PC-3 (cell line): Measurements from ENCODE around the gene ERO1B. TPM values are rescaled to one million over a fixed set of nuclear protein-coding genes. Genes with fewer than 3 reads are reported as not detected.

Experiments used
- ATAC-seq: fragments of 200-7000 bp; cut with Tn5 transposase; 2 replicates; pipeline ENCODE4 v1.9.1; 2020; ENCODE audit warnings: mild to moderate bottlenecking, moderate library complexity
- BruUV-seq: library from RNA; stranded (reverse); fragments of 400-500 nt; replicated peaks from 2 replicates; lab custom pipeline; 2021; lab: Mats Ljungman, UMichigan
- CTCF ChIA-PET: fragments of 300-600 bp; sonication (Branson Sonifier 250); formaldehyde crosslinking; loops from one replicate; lab custom pipeline; 2022; ENCODE audit warnings: antibody characterized with exemption; lab: Charles Lee
- POLR2A ChIA-PET: fragments of 300-600 bp; sonication (Branson Sonifier 250); formaldehyde crosslinking; loops from one replicate; lab custom pipeline; 2022; ENCODE audit warnings: antibody characterized with exemption; ENCODE audit not compliant: unreplicated experiment; lab: Charles Lee
- DNase-seq: peaks from one replicate; pipeline ENCODE4 v3.0.0-alpha.2; 2015
- H2AFZ ChIP-seq: fragments of 300-600 bp; sonication (generic); 2 replicates; pipeline ENCODE4 v1.6.0; 2016; ENCODE audit warnings: antibody characterized with exemption, low read length
- H3F3A ChIP-seq: fragments of 300-600 bp; sonication (generic); one replicate; pipeline ENCODE4 v1.6.0; 2017; ENCODE audit warnings: antibody characterized with exemption, low read length, control low read depth, mild to moderate bottlenecking; ENCODE audit not compliant: unreplicated experiment
- H3K27ac ChIP-seq: fragments of 300-600 bp; sonication (generic); 2 replicates; pipeline ENCODE4 v1.5.1; 2016; ENCODE audit warnings: mild to moderate bottlenecking, low read length
- H3K27me3 ChIP-seq: fragments of 300-600 bp; sonication (generic); 2 replicates; pipeline ENCODE4 v1.6.1; 2016; ENCODE audit warnings: low read length, mixed read lengths
- H3K36me3 ChIP-seq: fragments of 300-600 bp; sonication (generic); 2 replicates; pipeline ENCODE4 v1.6.1; 2016; ENCODE audit warnings: low read depth, mixed run types, low read length, mixed read lengths
- H3K4me1 ChIP-seq: fragments of 300-600 bp; sonication (generic); 2 replicates; pipeline ENCODE4 v1.5.1; 2016; ENCODE audit warnings: low read length; ENCODE audit not compliant: insufficient read depth
- H3K4me2 ChIP-seq: fragments of 300-600 bp; sonication (generic); 2 replicates; pipeline ENCODE4 v1.6.0; 2016; ENCODE audit warnings: low read length
- H3K4me3 ChIP-seq: fragments of 300-600 bp; sonication (generic); 2 replicates; pipeline ENCODE4 v1.5.1; 2016; ENCODE audit warnings: mild to moderate bottlenecking, low read length, mixed read lengths
- H3K79me2 ChIP-seq: fragments of 300-600 bp; sonication (generic); 2 replicates; pipeline ENCODE4 v1.6.1; 2017; ENCODE audit warnings: low read length, mixed read lengths
- H3K9ac ChIP-seq: fragments of 300-600 bp; sonication (generic); 2 replicates; pipeline ENCODE4 v1.6.0; 2016; ENCODE audit warnings: mild to moderate bottlenecking, low read length
- H3K9me2 ChIP-seq: fragments of 300-600 bp; sonication (generic); replicated peaks from 2 replicates; pipeline ENCODE4 v1.6.1; 2016; ENCODE audit warnings: mixed run types, low read length, mixed read lengths
- H3K9me3 ChIP-seq: fragments of 300-600 bp; sonication (generic); 2 replicates; pipeline ENCODE4 v1.6.1; 2016; ENCODE audit warnings: low read length, mixed read lengths
- H4K20me1 ChIP-seq: fragments of 300-600 bp; sonication (generic); 2 replicates; pipeline ENCODE4 v1.6.1; 2016; ENCODE audit warnings: low read length, mixed read lengths
- EZH2 ChIP-seq: fragments of 300-600 bp; sonication (generic); IDR thresholded peaks from one replicate; pipeline ENCODE4 v1.6.1; 2017; ENCODE audit warnings: antibody characterized with exemption, mild to moderate bottlenecking, low read length; ENCODE audit not compliant: unreplicated experiment
- EZH2phosphoT487 ChIP-seq: fragments of 300-600 bp; sonication (generic); IDR thresholded peaks from 2 replicates; pipeline ENCODE4 v1.6.1; 2018; ENCODE audit warnings: mild to moderate bottlenecking, antibody characterized with exemption, low read length, borderline replicate concordance
- intact Hi-C: fragments of 100-400 bp; cut with micrococcal nuclease; formaldehyde crosslinking; loops from 2 replicates; pipeline ENCODE4 v1.9.0; 2023
- total RNA-seq: library from RNA; depleted of rRNA; stranded (reverse); fragments of >200 nt; gene quantifications from 2 replicates; pipeline ENCODE4 v1.2.3, GENCODE V29; 2014
- TF ChIP-seq, protein P1 (sequence below): fragments of 300-600 bp; sonication (generic); conservative IDR thresholded peaks from 2 replicates; pipeline ENCODE4 v1.5.1; 2017; ENCODE audit warnings: antibody characterized with exemption, low read depth, mild to moderate bottlenecking, low read length

The ERO1B gene
- total RNA-seq, 1 experiment from 2014 or later, result 0.95 TPM

DNA sequence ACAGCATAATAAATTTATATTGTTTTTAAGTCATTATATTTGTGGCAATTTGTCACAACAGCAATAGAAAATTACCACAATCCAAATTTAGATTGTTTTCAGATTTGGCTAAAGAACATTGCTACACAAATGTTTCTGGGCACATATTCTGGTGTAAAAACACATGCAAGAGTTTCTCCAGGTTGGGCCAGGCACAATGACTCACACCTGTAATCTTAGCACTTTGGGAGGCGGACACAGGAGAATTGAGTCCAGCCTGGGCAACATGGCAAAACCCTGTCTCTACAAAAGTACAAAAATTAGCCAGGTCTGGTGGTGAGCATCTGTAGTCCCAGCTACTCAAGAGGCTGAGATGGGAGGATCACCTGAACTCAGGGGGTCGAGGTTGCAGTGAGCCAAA lies 8.4 kb downstream of the ERO1B start:
- no TSS peak for BruUV-seq
- H3F3A ChIP-seq, result no peaks in the 10 kb centered on the region
- no peak overlapping the region for H3K4me2 ChIP-seq
- H3K27me3 ChIP-seq, result no peaks in the 10 kb centered on the region
- H2AFZ ChIP-seq, result no peak overlapping the region
- no peaks in the 10 kb centered on the region for H3K4me1 ChIP-seq
- POLR2A ChIA-PET, result no interaction called here
- CTCF ChIA-PET, result no interaction called here
- H3K9me3 ChIP-seq, result no peaks in the 10 kb centered on the region
- H3K4me3 ChIP-seq, result no peak overlapping the region
- ATAC-seq (no peak), DNase-seq (no peak)
- intact Hi-C loops, result no loop called here
- TF ChIP-seq, protein P1, sequence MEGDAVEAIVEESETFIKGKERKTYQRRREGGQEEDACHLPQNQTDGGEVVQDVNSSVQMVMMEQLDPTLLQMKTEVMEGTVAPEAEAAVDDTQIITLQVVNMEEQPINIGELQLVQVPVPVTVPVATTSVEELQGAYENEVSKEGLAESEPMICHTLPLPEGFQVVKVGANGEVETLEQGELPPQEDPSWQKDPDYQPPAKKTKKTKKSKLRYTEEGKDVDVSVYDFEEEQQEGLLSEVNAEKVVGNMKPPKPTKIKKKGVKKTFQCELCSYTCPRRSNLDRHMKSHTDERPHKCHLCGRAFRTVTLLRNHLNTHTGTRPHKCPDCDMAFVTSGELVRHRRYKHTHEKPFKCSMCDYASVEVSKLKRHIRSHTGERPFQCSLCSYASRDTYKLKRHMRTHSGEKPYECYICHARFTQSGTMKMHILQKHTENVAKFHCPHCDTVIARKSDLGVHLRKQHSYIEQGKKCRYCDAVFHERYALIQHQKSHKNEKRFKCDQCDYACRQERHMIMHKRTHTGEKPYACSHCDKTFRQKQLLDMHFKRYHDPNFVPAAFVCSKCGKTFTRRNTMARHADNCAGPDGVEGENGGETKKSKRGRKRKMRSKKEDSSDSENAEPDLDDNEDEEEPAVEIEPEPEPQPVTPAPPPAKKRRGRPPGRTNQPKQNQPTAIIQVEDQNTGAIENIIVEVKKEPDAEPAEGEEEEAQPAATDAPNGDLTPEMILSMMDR, result no peak
- TF ChIP-seq EZH2phosphoT487 (no peak), EZH2 (no peak)
- H3K36me3 ChIP-seq, result no peaks in the 10 kb centered on the region
- no peaks in the 10 kb centered on the region for H3K79me2 ChIP-seq
- no peak overlapping the region for H3K9ac ChIP-seq
- no peaks in the 10 kb centered on the region for H4K20me1 ChIP-seq
- no peak overlapping the region for H3K27ac ChIP-seq
- H3K9me2 ChIP-seq, result no peaks in the 10 kb centered on the region

DNA sequence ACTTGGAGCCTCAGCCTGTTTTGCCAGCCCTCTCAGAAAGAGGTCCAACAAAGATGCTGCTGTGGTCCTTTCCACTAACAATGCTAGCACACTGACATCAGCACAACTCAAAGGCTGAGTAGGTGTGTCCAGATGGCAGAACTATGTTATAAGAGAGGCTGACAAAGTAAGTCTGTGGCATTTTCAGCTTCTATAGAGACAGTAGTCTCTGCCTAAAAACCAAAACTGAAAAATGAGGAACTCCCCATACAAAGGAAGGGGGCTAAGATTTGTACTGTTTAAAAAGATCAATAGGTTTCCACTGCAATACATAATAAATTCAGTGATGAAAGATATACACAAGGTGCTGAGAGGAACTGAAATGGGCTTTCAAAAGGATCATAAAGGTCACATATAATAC lies 12.3 kb downstream of the ERO1B start:
- H3K4me3 ChIP-seq, result no peak overlapping the region
- H2AFZ ChIP-seq, result no peak overlapping the region
- H3K9me3 ChIP-seq, result no peaks in the 10 kb centered on the region
- no peaks in the 10 kb centered on the region for H3F3A ChIP-seq
- H3K4me2 ChIP-seq, result no peak overlapping the region
- H3K9me2 ChIP-seq, result no peaks in the 10 kb centered on the region
- no peak overlapping the region for H3K9ac ChIP-seq
- no peaks in the 10 kb centered on the region for H4K20me1 ChIP-seq
- no peaks in the 10 kb centered on the region for H3K27me3 ChIP-seq
- BruUV-seq, result no TSS peak
- H3K4me1 ChIP-seq, result no peaks in the 10 kb centered on the region
- POLR2A ChIA-PET, result no interaction called here
- CTCF ChIA-PET, result no interaction called here
- no peak for TF ChIP-seq EZH2phosphoT487
- TF ChIP-seq EZH2, result no peak
- TF ChIP-seq, protein P1, result no peak
- DNase-seq (no peak), ATAC-seq (no peak)
- no peaks in the 10 kb centered on the region for H3K36me3 ChIP-seq
- no peak overlapping the region for H3K27ac ChIP-seq
- intact Hi-C loops, result no loop called here
- H3K79me2 ChIP-seq, result no peaks in the 10 kb centered on the region

- DNase-seq (no peak), ATAC-seq (no peak)
- no TSS peak for BruUV-seq
- Histone ChIP-seq H4K20me1 (no peaks in the 10 kb centered on the region), H3K79me2 (no peaks in the 10 kb centered on the region), H3K9me2 (no peaks in the 10 kb centered on the region), H3K9ac (no peak overlapping the region), H3F3A (no peaks in the 10 kb centered on the region), H3K4me1 (no peaks in the 10 kb centered on the region), H3K4me2 (no peak overlapping the region), H3K4me3 (no peak overlapping the region), H2AFZ (no peak overlapping the region), H3K36me3 (no peaks in the 10 kb centered on the region), H3K9me3 (no peaks in the 10 kb centered on the region), H3K27ac (no peak overlapping the region), H3K27me3 (no peaks in the 10 kb centered on the region)
- POLR2A ChIA-PET, result no interaction called here
- no peak for TF ChIP-seq EZH2phosphoT487
- TF ChIP-seq EZH2, result no peak
- TF ChIP-seq, protein P1, result no peak
- intact Hi-C loops, result no loop called here
- CTCF ChIA-PET, result no interaction called here
Observed at GRCh38 chr1:236261898-236262297, 19.9 kb downstream of the ERO1B start.
